K562 (cell line): ENCODE measurements around the gene ADAT3. TPM values are rescaled to one million over a fixed set of nuclear protein-coding genes. Genes with fewer than 3 reads are reported as not detected.

ENCODE experiments used
- CEBPB ChIP-seq: fragments of 450-650 bp; IDR thresholded peaks from 2 replicates; pipeline ENCODE4 v1.6.1; 2016; ENCODE audit warnings: missing genetic modification characterization, missing compliant biosample characterization
- EHMT2 ChIP-seq: fragments of 450-650 bp; IDR thresholded peaks from 2 replicates; pipeline ENCODE4 v1.6.1; 2018; ENCODE audit warnings: antibody characterized with exemption
- FIP1L1 ChIP-seq: fragments of 200-400 bp; formaldehyde crosslinking; IDR thresholded peaks from 2 replicates; pipeline ENCODE4 v1.6.1; 2018; ENCODE audit warnings: mild to moderate bottlenecking, low read depth, low read length; ENCODE audit not compliant: poor library complexity, severe bottlenecking
- MAFF ChIP-seq: IDR thresholded peaks from 2 replicates; pipeline ENCODE4 v1.6.1; 2012; ENCODE audit warnings: low read length, improper control_type of control experiment
- POLR2AphosphoS5 ChIP-seq: IDR thresholded peaks from 2 replicates; pipeline ENCODE4 v1.6.1; 2011; ENCODE audit warnings: mild to moderate bottlenecking, low read depth, low read length, moderate library complexity; ENCODE audit not compliant: control insufficient read depth, insufficient read depth
- SMARCB1 ChIP-seq: IDR thresholded peaks from 2 replicates; pipeline ENCODE4 v1.6.1; 2011; ENCODE audit warnings: improper control_type of control experiment, low read depth; ENCODE audit not compliant: insufficient read length
- ZBTB1 ChIP-seq: sonication (generic); formaldehyde crosslinking; IDR thresholded peaks from 2 replicates; pipeline ENCODE4 v1.8.1; 2023; ENCODE audit warnings: missing genetic modification reagents, low read depth, mild to moderate bottlenecking, borderline replicate concordance
- ZFP30 ChIP-seq: fragments of 250-450 bp; sonication (Bioruptor Pico); IDR thresholded peaks from 2 replicates; pipeline ENCODE4 v1.8.0; 2022; ENCODE audit warnings: moderate library complexity, mild to moderate bottlenecking, inconsistent platforms, borderline replicate concordance
- ZNF212 ChIP-seq: fragments of 450-650 bp; formaldehyde crosslinking; IDR thresholded peaks from 2 replicates; pipeline ENCODE4 v1.4.0; 2020; ENCODE audit warnings: mild to moderate bottlenecking
- ZNF395 ChIP-seq: fragments of 200-800 bp; sonication (Bioruptor generic); IDR thresholded peaks from 2 replicates; pipeline ENCODE4 v1.6.1; 2017; ENCODE audit warnings: missing genetic modification characterization, missing compliant biosample characterization
- ZNF436 ChIP-seq: fragments of 250-450, 450-650 bp; sonication (Bioruptor Pico); formaldehyde crosslinking; IDR thresholded peaks from 2 replicates; pipeline ENCODE4 v1.7.0; 2020; ENCODE audit warnings: mild to moderate bottlenecking
- ZNF586 ChIP-seq: fragments of 450-650 bp; formaldehyde crosslinking; conservative IDR thresholded peaks from 2 replicates; pipeline ENCODE4 v1.4.0; 2020; ENCODE audit warnings: mild to moderate bottlenecking, moderate library complexity
- ZSCAN29 ChIP-seq: fragments of 450-650 bp; IDR thresholded peaks from 2 replicates; pipeline ENCODE4 v1.6.1; 2017
- polyA plus RNA-seq, 8 experiments: library from polyadenylated mRNA; depleted of rRNA in 4 of 8; stranded (reverse) in 5 of 8; unstranded in 3 of 8; fragments of >200 nt; fragmentation: Nextera tagmentation in 2 of 8; fragmentation: Illumina TruSeq in 1 of 8; extraction: Ambion mirVana in 2 of 8; extraction: Trizol in 1 of 8; gene quantifications; 2 replicates each; pipeline versions ENCODE4 v1.2.1 to v1.2.3, GENCODE V29; 2011 to 2014; ENCODE audit warnings: inconsistent platforms in 1 of 8, missing spikeins in 1 of 8
- total RNA-seq, 7 experiments: library from RNA; depleted of rRNA in 6 of 7; stranded (reverse); fragments of >200 nt in 6 of 7; fragmentation: Illumina TruSeq in 2 of 7; extraction: Trizol in 2 of 7; gene quantifications; 2 replicates each; pipeline versions ENCODE4 v1.2.1 to v1.2.3, GENCODE V29; 2011 to 2021; ENCODE audit warnings: low replicate concordance in 1 of 7
- TF ChIP-seq, protein P1 (sequence below): fragments of 250-450 bp; sonication (Bioruptor Pico); IDR thresholded peaks from 2 replicates; pipeline ENCODE4 v1.6.1; 2021; ENCODE audit warnings: mild to moderate bottlenecking
- TF ChIP-seq, protein P2 (sequence below): fragments of 250-450 bp; sonication (Bioruptor Pico); IDR thresholded peaks from 2 replicates; pipeline ENCODE4 v1.4.0; 2020; ENCODE audit warnings: mild to moderate bottlenecking, moderate library complexity, borderline replicate concordance
- TF ChIP-seq, protein P3 (sequence below): sonication (generic); formaldehyde crosslinking; IDR thresholded peaks from 2 replicates; pipeline ENCODE4 v1.8.1; 2023; ENCODE audit warnings: missing genetic modification reagents, mild to moderate bottlenecking, borderline replicate concordance

Gene ADAT3
- total and polyA plus RNA-seq, 9 of the 15 experiments (the other 6 are each of a cell fraction or from before 2014, with no cell fraction given) = 0.67 to 15.6 (median 7.8) TPM; not detected in 4

DNA sequence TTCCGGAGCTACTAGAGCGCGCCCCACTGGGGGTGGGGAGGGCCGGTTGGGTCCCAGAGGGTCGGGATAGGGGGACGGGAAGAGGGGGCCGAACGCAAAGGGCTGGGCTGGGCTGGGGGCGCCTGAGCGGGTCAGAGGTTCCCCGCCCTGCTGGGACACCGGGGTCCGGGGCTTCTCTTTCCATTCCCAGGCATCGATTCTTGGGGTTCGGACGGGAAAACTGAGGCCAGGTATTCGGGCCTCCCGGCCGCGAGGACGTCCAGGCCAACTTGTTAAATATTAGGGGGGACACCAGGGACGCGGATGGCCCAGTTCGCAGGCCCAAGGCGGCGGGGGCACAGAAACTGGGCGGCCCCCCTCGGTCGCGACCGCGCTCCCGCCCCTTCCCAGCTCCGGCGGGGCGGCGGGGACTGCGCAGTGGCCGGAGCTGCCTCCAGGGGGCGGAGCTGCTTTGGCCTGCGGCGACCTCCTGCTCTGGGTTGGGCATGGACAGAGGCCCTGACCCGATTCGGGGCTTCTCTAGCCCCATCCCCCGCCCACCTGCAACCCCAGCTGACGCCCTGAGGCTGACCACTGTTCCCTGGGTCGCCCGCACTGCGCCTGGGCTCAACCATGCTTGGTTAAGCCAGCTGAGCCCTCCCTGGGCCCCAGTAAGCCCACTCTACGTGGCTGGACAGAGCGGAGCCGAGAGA, 40.6 kb upstream of the ADAT3 start (continued):
- TF ChIP-seq CEBPB (tag) (no peak), POLR2AphosphoS5 (no peak), EHMT2 (no peak), ZFP30 (CRISPR knock-in tag) (no peak), SMARCB1 (no peak), ZSCAN29 (no peak), ZNF436 (CRISPR knock-in tag) (no peak), ZNF212 (CRISPR knock-in tag) (no peak), ZBTB1 (CRISPR knock-in tag) (no peak), FIP1L1 (no peak), ZNF395 (CRISPR knock-in tag) (no peak; the same call in 1 of the 2 replicates), ZNF586 (no peak), MAFF (no peak)
- TF ChIP-seq, protein P1, sequence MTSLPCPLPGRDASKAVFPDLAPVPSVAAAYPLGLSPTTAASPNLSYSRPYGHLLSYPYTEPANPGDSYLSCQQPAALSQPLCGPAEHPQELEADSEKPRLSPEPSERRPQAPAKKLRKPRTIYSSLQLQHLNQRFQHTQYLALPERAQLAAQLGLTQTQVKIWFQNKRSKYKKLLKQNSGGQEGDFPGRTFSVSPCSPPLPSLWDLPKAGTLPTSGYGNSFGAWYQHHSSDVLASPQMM (CRISPR knock-in tag) = no peak
- TF ChIP-seq, protein P2, sequence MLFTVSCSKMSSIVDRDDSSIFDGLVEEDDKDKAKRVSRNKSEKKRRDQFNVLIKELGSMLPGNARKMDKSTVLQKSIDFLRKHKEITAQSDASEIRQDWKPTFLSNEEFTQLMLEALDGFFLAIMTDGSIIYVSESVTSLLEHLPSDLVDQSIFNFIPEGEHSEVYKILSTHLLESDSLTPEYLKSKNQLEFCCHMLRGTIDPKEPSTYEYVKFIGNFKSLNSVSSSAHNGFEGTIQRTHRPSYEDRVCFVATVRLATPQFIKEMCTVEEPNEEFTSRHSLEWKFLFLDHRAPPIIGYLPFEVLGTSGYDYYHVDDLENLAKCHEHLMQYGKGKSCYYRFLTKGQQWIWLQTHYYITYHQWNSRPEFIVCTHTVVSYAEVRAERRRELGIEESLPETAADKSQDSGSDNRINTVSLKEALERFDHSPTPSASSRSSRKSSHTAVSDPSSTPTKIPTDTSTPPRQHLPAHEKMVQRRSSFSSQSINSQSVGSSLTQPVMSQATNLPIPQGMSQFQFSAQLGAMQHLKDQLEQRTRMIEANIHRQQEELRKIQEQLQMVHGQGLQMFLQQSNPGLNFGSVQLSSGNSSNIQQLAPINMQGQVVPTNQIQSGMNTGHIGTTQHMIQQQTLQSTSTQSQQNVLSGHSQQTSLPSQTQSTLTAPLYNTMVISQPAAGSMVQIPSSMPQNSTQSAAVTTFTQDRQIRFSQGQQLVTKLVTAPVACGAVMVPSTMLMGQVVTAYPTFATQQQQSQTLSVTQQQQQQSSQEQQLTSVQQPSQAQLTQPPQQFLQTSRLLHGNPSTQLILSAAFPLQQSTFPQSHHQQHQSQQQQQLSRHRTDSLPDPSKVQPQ (CRISPR knock-in tag) = no peak
- TF ChIP-seq, protein P3, sequence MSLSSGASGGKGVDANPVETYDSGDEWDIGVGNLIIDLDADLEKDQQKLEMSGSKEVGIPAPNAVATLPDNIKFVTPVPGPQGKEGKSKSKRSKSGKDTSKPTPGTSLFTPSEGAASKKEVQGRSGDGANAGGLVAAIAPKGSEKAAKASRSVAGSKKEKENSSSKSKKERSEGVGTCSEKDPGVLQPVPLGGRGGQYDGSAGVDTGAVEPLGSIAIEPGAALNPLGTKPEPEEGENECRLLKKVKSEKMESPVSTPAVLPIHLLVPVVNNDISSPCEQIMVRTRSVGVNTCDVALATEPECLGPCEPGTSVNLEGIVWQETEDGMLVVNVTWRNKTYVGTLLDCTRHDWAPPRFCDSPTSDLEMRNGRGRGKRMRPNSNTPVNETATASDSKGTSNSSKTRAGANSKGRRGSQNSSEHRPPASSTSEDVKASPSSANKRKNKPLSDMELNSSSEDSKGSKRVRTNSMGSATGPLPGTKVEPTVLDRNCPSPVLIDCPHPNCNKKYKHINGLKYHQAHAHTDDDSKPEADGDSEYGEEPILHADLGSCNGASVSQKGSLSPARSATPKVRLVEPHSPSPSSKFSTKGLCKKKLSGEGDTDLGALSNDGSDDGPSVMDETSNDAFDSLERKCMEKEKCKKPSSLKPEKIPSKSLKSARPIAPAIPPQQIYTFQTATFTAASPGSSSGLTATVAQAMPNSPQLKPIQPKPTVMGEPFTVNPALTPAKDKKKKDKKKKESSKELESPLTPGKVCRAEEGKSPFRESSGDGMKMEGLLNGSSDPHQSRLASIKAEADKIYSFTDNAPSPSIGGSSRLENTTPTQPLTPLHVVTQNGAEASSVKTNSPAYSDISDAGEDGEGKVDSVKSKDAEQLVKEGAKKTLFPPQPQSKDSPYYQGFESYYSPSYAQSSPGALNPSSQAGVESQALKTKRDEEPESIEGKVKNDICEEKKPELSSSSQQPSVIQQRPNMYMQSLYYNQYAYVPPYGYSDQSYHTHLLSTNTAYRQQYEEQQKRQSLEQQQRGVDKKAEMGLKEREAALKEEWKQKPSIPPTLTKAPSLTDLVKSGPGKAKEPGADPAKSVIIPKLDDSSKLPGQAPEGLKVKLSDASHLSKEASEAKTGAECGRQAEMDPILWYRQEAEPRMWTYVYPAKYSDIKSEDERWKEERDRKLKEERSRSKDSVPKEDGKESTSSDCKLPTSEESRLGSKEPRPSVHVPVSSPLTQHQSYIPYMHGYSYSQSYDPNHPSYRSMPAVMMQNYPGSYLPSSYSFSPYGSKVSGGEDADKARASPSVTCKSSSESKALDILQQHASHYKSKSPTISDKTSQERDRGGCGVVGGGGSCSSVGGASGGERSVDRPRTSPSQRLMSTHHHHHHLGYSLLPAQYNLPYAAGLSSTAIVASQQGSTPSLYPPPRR (CRISPR knock-in tag) = peak; percentile 55; the same call in 1 of the 2 replicates
